ENCODE results near the gene CBLN3.

DNA sequence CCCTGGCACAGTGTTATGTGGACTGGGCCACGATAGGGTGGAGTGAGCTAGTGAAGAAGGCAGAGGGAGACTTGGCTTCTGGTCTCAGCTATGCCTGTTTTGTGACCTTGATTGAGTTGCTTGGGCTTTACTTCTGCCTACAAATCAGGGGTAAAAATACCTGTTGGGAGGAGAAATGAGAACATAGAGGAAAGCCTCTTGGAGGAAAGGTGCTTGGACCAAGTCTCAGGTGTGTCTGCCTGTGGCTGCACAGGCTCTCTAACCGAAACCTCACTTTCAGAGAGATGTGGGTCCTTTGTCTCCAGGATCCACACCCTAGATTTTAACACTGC, 8.2 kb upstream of the CBLN3 start:
- no peak for TF ChIP-seq RB1 (IDR thresholded peaks at IDR 0.05; ENCODE audit: low read depth)
- TF ChIP-seq ATF3 (IDR thresholded peaks at IDR 0.05) = no peak
- TF ChIP-seq ATF3 (CRISPR knock-in tag; conservative IDR thresholded peaks at IDR 0.05) = no peak
